SU-DHL-6 (cell line): ENCODE results near the gene PHACTR1.

ENCODE experiments used
- CTCF ChIP-seq: fragments of 200-600 bp; sonication (generic); IDR thresholded peaks from one replicate; pipeline ENCODE4 v1.5.1; 2017; ENCODE audit warnings: antibody characterized with exemption, mild to moderate bottlenecking, low read length, moderate library complexity; ENCODE audit not compliant: insufficient read depth, poor library complexity, severe bottlenecking
- EZH2phosphoT487 ChIP-seq: fragments of 200-600 bp; sonication (generic), shearing (Covaris generic); conservative IDR thresholded peaks from 2 replicates; pipeline ENCODE4 v1.6.1; 2018; ENCODE audit warnings: mild to moderate bottlenecking, antibody characterized with exemption, low read length, moderate library complexity, mixed read lengths

GRCh38 chr6:12899046-12899833 is 182.7 kb downstream of the PHACTR1 start:
- TF ChIP-seq CTCF (no peak), EZH2phosphoT487 (no peak)
